SU-DHL-6 (cell line): ENCODE measurements around the gene PMEPA1.

Source experiments
- H2AFZ ChIP-seq: fragments of 200-600 bp; sonication (generic); 2 replicates; pipeline ENCODE4 v1.6.1; 2014; ENCODE audit warnings: low read depth, mild to moderate bottlenecking, moderate library complexity, mixed read lengths, antibody characterized with exemption, low read length; ENCODE audit not compliant: severe bottlenecking
- H3F3A ChIP-seq: fragments of 200-600 bp; shearing (Covaris generic); 2 replicates; pipeline ENCODE4 v1.6.0; 2016; ENCODE audit warnings: antibody characterized with exemption, mild to moderate bottlenecking; ENCODE audit not compliant: insufficient read depth
- H3K27ac ChIP-seq: fragments of 200-600 bp; sonication (generic); 2 replicates; pipeline ENCODE4 v1.5.1; 2016; ENCODE audit warnings: low read depth, mild to moderate bottlenecking, low read length, moderate library complexity, mixed read lengths
- H3K27me3 ChIP-seq: fragments of 200-600 bp; sonication (generic), shearing (Covaris generic); 2 replicates; pipeline ENCODE4 v1.6.0; 2014; ENCODE audit warnings: mild to moderate bottlenecking, low read length
- H3K36me3 ChIP-seq: fragments of 200-600 bp; sonication (generic); 2 replicates; pipeline ENCODE4 v1.6.1; 2014; ENCODE audit warnings: mild to moderate bottlenecking, low read length, mixed read lengths
- H3K4me2 ChIP-seq: fragments of 300-600, 200-600 bp; shearing (Covaris generic), sonication (generic); 2 replicates; pipeline ENCODE4 v1.6.0; 2014; ENCODE audit warnings: low read length, low read depth, mild to moderate bottlenecking; ENCODE audit not compliant: poor library complexity, severe bottlenecking
- H3K4me3 ChIP-seq: fragments of 200-600 bp; sonication (generic); 2 replicates; pipeline ENCODE4 v1.5.1; 2014; ENCODE audit warnings: antibody characterized with exemption, low read length, mild to moderate bottlenecking, mixed read lengths; ENCODE audit not compliant: insufficient read depth, poor library complexity, severe bottlenecking
- H3K79me2 ChIP-seq: fragments of 200-600 bp; sonication (generic); 2 replicates; pipeline ENCODE4 v1.6.1; 2014; ENCODE audit warnings: mild to moderate bottlenecking, low read length, moderate library complexity; ENCODE audit not compliant: insufficient read depth
- H3K9ac ChIP-seq: fragments of 200-600 bp; sonication (generic); 2 replicates; pipeline ENCODE4 v1.7.0; 2014; ENCODE audit warnings: mild to moderate bottlenecking, low read length
- H3K9me2 ChIP-seq: fragments of 200-600 bp; sonication (generic); replicated peaks from 2 replicates; pipeline ENCODE4 v1.6.1; 2014; ENCODE audit warnings: low read length; ENCODE audit not compliant: insufficient read depth
- H3K9me3 ChIP-seq: fragments of 200-600 bp; sonication (generic); 2 replicates; pipeline ENCODE4 v1.6.1; 2014; ENCODE audit warnings: low read length, mixed read lengths; ENCODE audit not compliant: insufficient read depth
- H4K20me1 ChIP-seq: fragments of 200-600 bp; sonication (generic); 2 replicates; pipeline ENCODE4 v1.6.1; 2014; ENCODE audit warnings: low read depth, mild to moderate bottlenecking, antibody characterized with exemption, low read length, moderate library complexity, mixed read lengths
- CTCF ChIP-seq: fragments of 200-600 bp; sonication (generic); IDR thresholded peaks from one replicate; pipeline ENCODE4 v1.5.1; 2017; ENCODE audit warnings: antibody characterized with exemption, mild to moderate bottlenecking, low read length, moderate library complexity; ENCODE audit not compliant: insufficient read depth, poor library complexity, severe bottlenecking
- EZH2phosphoT487 ChIP-seq: fragments of 200-600 bp; sonication (generic), shearing (Covaris generic); conservative IDR thresholded peaks from 2 replicates; pipeline ENCODE4 v1.6.1; 2018; ENCODE audit warnings: mild to moderate bottlenecking, antibody characterized with exemption, low read length, moderate library complexity, mixed read lengths

The PMEPA1 gene

GRCh38 chr20:57715268-57715904 is 5.6 kb upstream of the PMEPA1 start:
- Histone ChIP-seq H3K79me2 (no peaks in the 10 kb centered on the region), H3K27ac (no peak overlapping the region), H3K9ac (no peak overlapping the region), H3K9me3 (no peaks in the 10 kb centered on the region), H3K9me2 (no peaks in the 10 kb centered on the region), H4K20me1 (no peaks in the 10 kb centered on the region), H3K4me3 (no peak overlapping the region), H3K36me3 (no peaks in the 10 kb centered on the region), H3F3A (no peaks in the 10 kb centered on the region), H3K4me2 (no peak overlapping the region), H3K27me3 (no peaks in the 10 kb centered on the region), H2AFZ (no peak overlapping the region)
- TF ChIP-seq EZH2phosphoT487 (no peak), CTCF (no peak)

- TF ChIP-seq CTCF (no peak), EZH2phosphoT487 (no peak)
- H3K9me3 ChIP-seq = no peaks in the 10 kb centered on the region
- H3K4me3 ChIP-seq = no peak overlapping the region
- no peak overlapping the region for H3K27ac ChIP-seq
- H3F3A ChIP-seq = no peaks in the 10 kb centered on the region
- no peak overlapping the region for H2AFZ ChIP-seq
- no peaks in the 10 kb centered on the region for H3K36me3 ChIP-seq
- no peaks in the 10 kb centered on the region for H3K79me2 ChIP-seq
- H3K9me2 ChIP-seq = no peaks in the 10 kb centered on the region
- no peak overlapping the region for H3K4me2 ChIP-seq
- no peak overlapping the region for H3K9ac ChIP-seq
- no peaks in the 10 kb centered on the region for H3K27me3 ChIP-seq
- no peaks in the 10 kb centered on the region for H4K20me1 ChIP-seq
Measured at GRCh38 chr20:57714409-57715267, 4.8 kb upstream of the PMEPA1 start.

- Histone ChIP-seq H3K9me3 (no peaks in the 10 kb centered on the region), H3K27me3 (no peaks in the 10 kb centered on the region), H3K4me2 (no peak overlapping the region), H3K36me3 (no peaks in the 10 kb centered on the region), H4K20me1 (no peaks in the 10 kb centered on the region), H3F3A (no peaks in the 10 kb centered on the region), H3K27ac (no peak overlapping the region), H3K4me3 (no peak overlapping the region), H2AFZ (no peak overlapping the region), H3K9ac (no peak overlapping the region), H3K9me2 (no peaks in the 10 kb centered on the region), H3K79me2 (no peaks in the 10 kb centered on the region)
- TF ChIP-seq EZH2phosphoT487 (no peak), CTCF (no peak)
Measured at GRCh38 chr20:57713951-57714350, 4.1 kb upstream of the PMEPA1 start.
